PFSK-1 (cell line): Measurements from ENCODE around the gene KERA.

Experiments
- FOXP2 ChIP-seq: optimal IDR thresholded peaks from 2 replicates; pipeline ENCODE3; 2011; ENCODE audit warnings: borderline replicate concordance, control low read depth, inconsistent platforms; ENCODE audit not compliant: insufficient read depth; ENCODE audit errors: extremely low read length, extremely low read depth
- POLR2AphosphoS5 ChIP-seq: IDR thresholded peaks from 2 replicates; pipeline ENCODE4 v1.6.1; 2012; ENCODE audit warnings: low read depth, mild to moderate bottlenecking, control low read depth, low read length, moderate library complexity
- REST ChIP-seq, 2 experiments: IDR thresholded peaks; 2 replicates each; pipeline versions ENCODE4 v1.6.1 to v1.8.0; 2011 to 2012; ENCODE audit warnings: low read depth in 2 of 2, low read length in 2 of 2, control low read depth in 1 of 2, inconsistent platforms in 1 of 2, mild to moderate bottlenecking in 1 of 2, moderate library complexity in 1 of 2; ENCODE audit not compliant: insufficient read depth in 1 of 2
- SIN3A ChIP-seq: IDR thresholded peaks from 2 replicates; pipeline ENCODE4 v1.6.1; 2012; ENCODE audit warnings: mild to moderate bottlenecking, low read length, moderate library complexity, borderline replicate concordance; ENCODE audit not compliant: insufficient read depth
- TAF1 ChIP-seq: IDR thresholded peaks from 2 replicates; pipeline ENCODE4 v1.6.1; 2012; ENCODE audit warnings: low read length, control low read depth, borderline replicate concordance; ENCODE audit not compliant: insufficient read depth

The KERA gene

DNA sequence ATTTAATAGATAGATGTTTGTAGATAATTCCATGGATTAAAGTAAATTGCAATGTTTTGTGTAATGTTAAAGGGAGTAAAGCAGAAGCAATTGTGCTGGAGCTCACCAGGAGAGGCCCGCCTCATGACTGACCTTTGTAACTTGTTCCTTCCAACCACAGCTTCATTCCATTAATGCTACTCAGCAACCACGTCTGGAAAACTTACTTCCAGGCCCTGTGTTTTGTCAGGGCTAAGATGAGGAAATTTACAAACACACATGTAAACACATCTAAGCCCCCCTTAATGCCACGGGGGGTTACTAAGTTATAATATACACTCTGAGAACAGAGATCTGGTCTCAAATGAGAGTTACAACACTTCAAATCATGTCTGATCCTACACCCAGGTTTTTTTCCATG lies 41.1 kb upstream of the KERA start:
- no peak for TF ChIP-seq SIN3A
- TF ChIP-seq TAF1: no peak
- no peak for TF ChIP-seq REST (IDR thresholded peaks at IDR 0.05; ENCODE audit: insufficient read depth in 1 of 2, low read depth in 2 of 2, low read length in 2 of 2)
- no peak for TF ChIP-seq POLR2AphosphoS5
- no peak for TF ChIP-seq FOXP2

GRCh38 chr12:91098461-91098860 lies 40.6 kb upstream of the KERA start:
- TF ChIP-seq SIN3A (no peak), POLR2AphosphoS5 (no peak), REST (IDR thresholded peaks at IDR 0.05; ENCODE audit: insufficient read depth in 1 of 2, low read depth in 2 of 2, low read length in 2 of 2) (no peak), FOXP2 (no peak), TAF1 (no peak)

- TF ChIP-seq REST (IDR thresholded peaks at IDR 0.05; ENCODE audit: insufficient read depth in 1 of 2, low read depth in 2 of 2, low read length in 2 of 2) (no peak), FOXP2 (no peak), POLR2AphosphoS5 (no peak), SIN3A (no peak), TAF1 (no peak)
Measured at GRCh38 chr12:91094957-91095356, 37.1 kb upstream of the KERA start.

DNA sequence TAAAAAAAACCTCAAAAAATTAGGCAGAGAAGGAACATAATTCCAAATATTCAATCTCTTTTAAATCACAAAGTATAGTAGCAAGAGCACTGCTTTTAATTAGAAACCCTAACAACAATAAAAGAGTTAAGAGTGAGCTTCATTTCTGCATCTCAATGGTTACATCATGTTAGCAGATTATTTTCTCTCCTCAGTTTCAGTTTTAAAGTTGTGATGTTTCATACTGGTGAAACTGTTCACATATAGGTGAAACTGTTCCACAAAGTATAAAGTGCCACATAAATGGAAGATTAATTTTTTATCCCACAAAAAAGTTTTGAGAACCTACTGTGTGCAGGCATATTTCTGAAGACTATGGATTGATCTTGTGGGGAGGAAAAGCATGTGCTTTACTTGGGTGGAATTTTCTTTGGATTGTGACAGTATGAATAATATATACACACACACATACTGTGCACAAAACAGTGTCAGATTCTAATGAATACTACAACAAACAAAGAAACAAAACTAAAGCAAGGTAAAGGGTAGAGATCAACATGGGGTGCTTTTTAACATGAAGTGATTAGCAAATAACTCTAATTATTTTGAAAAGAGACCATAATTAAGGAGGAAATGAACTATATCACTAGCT lies 36.3 kb upstream of the KERA start:
- TF ChIP-seq REST (IDR thresholded peaks at IDR 0.05; ENCODE audit: insufficient read depth in 1 of 2, low read depth in 2 of 2, low read length in 2 of 2): no peak
- TF ChIP-seq POLR2AphosphoS5: no peak
- TF ChIP-seq FOXP2: no peak
- TF ChIP-seq SIN3A: no peak
- TF ChIP-seq TAF1: no peak

DNA sequence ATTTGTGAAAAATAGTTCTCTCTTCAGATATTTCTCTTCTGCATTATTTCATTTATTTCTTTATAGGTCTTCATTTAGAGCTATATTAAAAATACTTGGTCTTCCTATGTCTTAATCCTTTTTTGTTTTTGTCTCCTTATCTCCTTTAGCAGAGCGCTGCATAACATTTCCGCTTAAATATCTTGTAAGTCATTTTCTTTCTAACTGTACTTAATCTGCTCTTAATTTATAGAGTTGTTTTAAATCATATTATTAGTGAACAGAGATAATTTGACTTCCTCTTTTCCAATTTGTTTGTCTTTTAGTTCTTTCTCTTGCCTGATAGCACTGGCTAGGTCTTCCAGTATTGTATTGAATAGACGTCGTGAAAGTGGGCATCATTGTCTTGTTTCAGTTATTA lies 35.5 kb upstream of the KERA start:
- TF ChIP-seq REST (IDR thresholded peaks at IDR 0.05; ENCODE audit: insufficient read depth in 1 of 2, low read depth in 2 of 2, low read length in 2 of 2) (no peak), SIN3A (no peak), POLR2AphosphoS5 (no peak), FOXP2 (no peak), TAF1 (no peak)
